H9 (cell line): ENCODE measurements around the gene MGME1. TPM values are rescaled to one million over a fixed set of nuclear protein-coding genes. Genes with fewer than 3 reads are reported as not detected.

Experiments used
- DNase-seq: peaks from one replicate; pipeline ENCODE4 v3.0.0-alpha.2; 2017
- H2AFZ ChIP-seq: one replicate; pipeline ENCODE4 v1.6.1; 2013; ENCODE audit warnings: mild to moderate bottlenecking, low read length, control low read depth, moderate library complexity
- H2AK5ac ChIP-seq: 2 replicates; pipeline ENCODE4 v1.6.1; 2013; ENCODE audit warnings: low read length, control low read depth, mixed read lengths; ENCODE audit not compliant: insufficient read length
- H2BK120ac ChIP-seq: one replicate; pipeline ENCODE4 v1.6.1; 2013; ENCODE audit warnings: low read depth, mild to moderate bottlenecking, low read length, control low read depth, inconsistent platforms; ENCODE audit not compliant: poor library complexity, severe bottlenecking
- H2BK12ac ChIP-seq: 2 replicates; pipeline ENCODE4 v1.6.1; 2013; ENCODE audit warnings: low read length, control low read depth, mixed read lengths, low read depth; ENCODE audit not compliant: insufficient read length
- H2BK15ac ChIP-seq: 2 replicates; pipeline ENCODE4 v1.6.1; 2013; ENCODE audit warnings: low read depth, low read length, control low read depth
- H2BK20ac ChIP-seq: one replicate; pipeline ENCODE4 v1.6.1; 2013; ENCODE audit warnings: low read depth, mild to moderate bottlenecking, low read length, control low read depth, inconsistent platforms; ENCODE audit not compliant: poor library complexity, severe bottlenecking
- H2BK5ac ChIP-seq: 2 replicates; pipeline ENCODE4 v1.6.1; 2013; ENCODE audit warnings: low read length, control low read depth, mixed read lengths; ENCODE audit not compliant: insufficient read length
- H3K14ac ChIP-seq: 2 replicates; pipeline ENCODE4 v1.6.1; 2013; ENCODE audit warnings: low read length, control low read depth; ENCODE audit not compliant: insufficient read depth
- H3K18ac ChIP-seq: 2 replicates; pipeline ENCODE4 v1.6.1; 2013; ENCODE audit warnings: low read depth, mild to moderate bottlenecking, mixed read lengths, low read length, control low read depth; ENCODE audit not compliant: insufficient read length
- H3K23ac ChIP-seq: 2 replicates; pipeline ENCODE4 v1.6.1; 2013; ENCODE audit warnings: low read length, control low read depth, mixed read lengths, low read depth; ENCODE audit not compliant: insufficient read length
- H3K23me2 ChIP-seq: 2 replicates; pipeline ENCODE4 v1.6.1; 2013; ENCODE audit warnings: low read depth, mild to moderate bottlenecking, mixed read lengths, low read length, control low read depth; ENCODE audit not compliant: insufficient read length, poor library complexity, severe bottlenecking
- H3K27ac ChIP-seq: 2 replicates; pipeline ENCODE4 v1.5.1; 2013; ENCODE audit warnings: low read length, control low read depth, mixed read lengths, low read depth; ENCODE audit not compliant: insufficient read length
- H3K27me3 ChIP-seq: 2 replicates; pipeline ENCODE4 v1.6.1; 2013; ENCODE audit warnings: low read length, control low read depth, inconsistent platforms; ENCODE audit not compliant: insufficient read depth
- H3K4ac ChIP-seq: 2 replicates; pipeline ENCODE4 v1.6.1; 2013; ENCODE audit warnings: low read depth, mild to moderate bottlenecking, control low read depth, inconsistent platforms, low read length, moderate library complexity
- H3K4me1 ChIP-seq: 2 replicates; pipeline ENCODE4 v1.6.1; 2013; ENCODE audit warnings: low read length, control low read depth, inconsistent platforms; ENCODE audit not compliant: insufficient read depth
- H3K4me2 ChIP-seq: 2 replicates; pipeline ENCODE4 v1.6.1; 2013; ENCODE audit warnings: low read length, control low read depth, mixed read lengths; ENCODE audit not compliant: insufficient read length, insufficient read depth
- H3K56ac ChIP-seq: 2 replicates; pipeline ENCODE4 v1.6.1; 2013; ENCODE audit warnings: low read depth, mild to moderate bottlenecking, mixed read lengths, low read length, control low read depth; ENCODE audit not compliant: insufficient read length
- H3K79me1 ChIP-seq: 2 replicates; pipeline ENCODE4 v1.6.1; 2013; ENCODE audit warnings: low read depth, mild to moderate bottlenecking, moderate library complexity, low read length, control low read depth, inconsistent platforms; ENCODE audit not compliant: insufficient read depth, poor library complexity, severe bottlenecking
- H3K79me2 ChIP-seq: 2 replicates; pipeline ENCODE4 v1.6.1; 2013; ENCODE audit warnings: low read length, control low read depth, inconsistent platforms; ENCODE audit not compliant: insufficient read depth
- H3K9ac ChIP-seq: 2 replicates; pipeline ENCODE4 v1.6.1; 2013; ENCODE audit warnings: low read length, control low read depth, mixed read lengths; ENCODE audit not compliant: insufficient read length; ENCODE audit errors: extremely low read depth
- H3K9me3 ChIP-seq: one replicate; pipeline ENCODE4 v1.6.1; 2013; ENCODE audit warnings: low read depth, low read length, inconsistent platforms; ENCODE audit not compliant: control insufficient read depth
- H3T11ph ChIP-seq: one replicate; pipeline ENCODE4 v1.6.1; 2013; ENCODE audit warnings: mild to moderate bottlenecking, low read length, control low read depth, inconsistent platforms
- H4K20me1 ChIP-seq: one replicate; pipeline ENCODE4 v1.6.1; 2013; ENCODE audit not compliant: control insufficient read depth, insufficient read length, insufficient read depth
- H4K5ac ChIP-seq: 2 replicates; pipeline ENCODE4 v1.6.1; 2013; ENCODE audit warnings: low read depth, mild to moderate bottlenecking, mixed read lengths, low read length, control low read depth; ENCODE audit not compliant: insufficient read length
- H4K8ac ChIP-seq: replicated peaks from 2 replicates; pipeline ENCODE4 v1.6.1; 2013; ENCODE audit warnings: low read length, control low read depth, mixed read lengths, low read depth; ENCODE audit not compliant: insufficient read length
- H4K91ac ChIP-seq: 2 replicates; pipeline ENCODE4 v1.6.1; 2013; ENCODE audit warnings: low read depth, mild to moderate bottlenecking, moderate library complexity, mixed read lengths, low read length, control low read depth; ENCODE audit not compliant: insufficient read length
- H3K27ac Mint-ChIP-seq, 3 experiments: 2 replicates in 2 of 3; 3 replicates in 1 of 3; pipeline ENCODE4 v1.8.0; 2020 to 2021; ENCODE audit warnings: mixed read lengths in 3 of 3, mild to moderate bottlenecking in 1 of 3, moderate library complexity in 1 of 3
- H3K27me3 Mint-ChIP-seq: 2 replicates; pipeline ENCODE4 v1.8.0; 2021; ENCODE audit warnings: low read depth, mild to moderate bottlenecking, moderate library complexity, mixed read lengths
- H3K36me3 Mint-ChIP-seq, 3 experiments: 2 replicates in 2 of 3; 3 replicates in 1 of 3; pipeline ENCODE4 v1.8.0; 2020 to 2021; ENCODE audit warnings: low read depth in 3 of 3, mixed read lengths in 3 of 3; ENCODE audit not compliant: insufficient read depth in 1 of 3
- H3K4me1 Mint-ChIP-seq, 2 experiments: 2 replicates each; pipeline ENCODE4 v1.8.0; 2020; ENCODE audit warnings: mixed read lengths in 2 of 2
- H3K4me3 Mint-ChIP-seq, 2 experiments: 2 replicates in 1 of 2; 3 replicates in 1 of 2; pipeline ENCODE4 v1.8.0; 2020 to 2021; ENCODE audit warnings: mild to moderate bottlenecking in 2 of 2, mixed read lengths in 2 of 2, moderate library complexity in 1 of 2
- H3K9me3 Mint-ChIP-seq, 2 experiments: 2 replicates in 1 of 2; 3 replicates in 1 of 2; pipeline ENCODE4 v1.8.0; 2020; ENCODE audit warnings: mild to moderate bottlenecking in 2 of 2, mixed read lengths in 2 of 2, moderate library complexity in 1 of 2
- CTCF ChIP-seq: fragments of 200-600 bp; sonication (generic); conservative IDR thresholded peaks from 3 replicates; pipeline ENCODE4 v1.8.0; 2021; ENCODE audit warnings: antibody characterized with exemption, mild to moderate bottlenecking
- WGBS: extraction: QIAGEN DNeasy Blood & Tissue Kit; methylation state at CpG from one replicate; pipeline ENCODE4 v1.1.7; 2013; ENCODE audit warnings: missing lambda C conversion rate, low lambda C conversion rate, mixed read lengths; ENCODE audit not compliant: insufficient read length; ENCODE audit errors: extremely low coverage; 5-methylcytosine and 5-hydroxymethylcytosine counted together
- total RNA-seq: library from RNA; stranded (reverse); gene quantifications from 2 replicates; pipeline ENCODE4 v1.2.1, GENCODE V29; 2021

MGME1 gene
- total RNA-seq, 1 experiment from 2014 or later: 48.9 TPM

- Histone ChIP-seq H4K20me1 (peaks cover 2% of the 10 kb centered on the region), H3K14ac (no peak overlapping the region), H2BK12ac (no peak overlapping the region), H3K18ac (no peak overlapping the region), H3K79me1 (no peaks in the 10 kb centered on the region), H3K23me2 (no peaks in the 10 kb centered on the region), H2BK5ac (no peak overlapping the region), H3K27me3 (no peaks in the 10 kb centered on the region; the same call in 1 of the 2 replicates), H3K23ac (no peak overlapping the region), H3K9ac (no peak overlapping the region), H3K9me3 (no peaks in the 10 kb centered on the region), H3K4me2 (no peak overlapping the region), H2AFZ (no peak overlapping the region), H3K27ac (peak overlapping the region; percentile 50), H3T11ph (no peak overlapping the region), H2AK5ac (no peak overlapping the region), H4K8ac (no peak overlapping the region), H3K4ac (no peak overlapping the region), H4K5ac (no peak overlapping the region), H4K91ac (no peak overlapping the region), H3K4me1 (peaks cover 7% of the 10 kb centered on the region; the same call in 1 of the 2 replicates), H2BK20ac (no peak overlapping the region), H3K56ac (no peak overlapping the region), H3K79me2 (no peaks in the 10 kb centered on the region), H2BK15ac (no peak overlapping the region), H2BK120ac (no peak overlapping the region)
- peaks cover 58 to 64% of the 10 kb centered on the region in 2 experiments for H3K4me1 Mint-ChIP-seq
- DNase-seq: peak; percentile 66
- WGBS: no CpG with 5 or more reads among the region's 6 CpGs
- H3K27ac Mint-ChIP-seq: peak overlapping the region; percentile 44 to 95 (median 83); a peak in 5 of 7 replicates
- no peaks in the 10 kb centered on the region for H3K9me3 Mint-ChIP-seq
- H3K4me3 Mint-ChIP-seq: no peak overlapping the region
- TF ChIP-seq CTCF: no peak
- peaks cover 30 to 50% (median 40%) of the 10 kb centered on the region in 3 experiments; a peak in 6 of 7 replicates for H3K36me3 Mint-ChIP-seq
- H3K27me3 Mint-ChIP-seq: peaks cover 15% of the 10 kb centered on the region
Observed at GRCh38 chr20:17940224-17940971, 28.4 kb upstream of the MGME1 start.
